Measurements from ENCODE around the gene ADAM12.

ADAM12 gene

DNA sequence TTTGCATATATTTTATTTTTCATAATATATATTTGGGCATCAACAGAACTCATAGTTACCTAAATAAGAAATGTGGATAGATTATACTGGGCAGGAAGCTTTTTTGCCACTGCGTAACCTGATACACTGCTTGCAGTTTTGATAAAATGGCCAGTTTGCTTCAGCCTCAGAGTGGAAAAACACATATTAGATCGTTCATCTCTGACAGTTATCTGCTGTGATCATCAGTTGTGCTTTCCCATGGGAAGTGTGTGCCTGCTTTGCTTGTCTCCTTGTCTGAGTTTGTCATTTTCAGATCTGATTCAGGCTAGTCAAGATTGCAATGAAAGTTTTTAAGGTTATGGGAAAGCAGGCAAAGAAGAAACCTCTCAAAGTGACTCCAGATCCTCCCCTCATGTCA, 54.0 kb downstream of the ADAM12 start:
- H3K27ac ChIP-seq: no peak overlapping the region

DNA sequence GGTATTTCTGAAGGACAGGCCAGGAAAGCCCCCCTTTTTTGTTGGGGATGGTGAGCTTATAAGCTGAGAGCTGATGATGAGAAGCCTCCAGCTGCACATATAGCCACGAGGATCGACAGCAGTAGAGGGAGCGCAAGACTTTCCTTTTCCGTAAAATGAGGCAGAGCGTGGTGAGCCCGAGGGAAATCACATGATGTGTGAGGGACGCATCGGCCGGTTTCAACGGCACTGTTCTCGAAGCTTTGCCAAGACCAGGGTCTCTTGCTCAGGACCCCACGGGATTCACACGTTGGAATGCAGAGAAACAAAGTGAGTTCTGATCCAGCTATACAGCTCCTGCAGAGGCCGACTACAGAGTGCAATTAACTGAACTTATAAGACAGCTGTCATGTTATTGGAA, 55.7 kb downstream of the ADAM12 start:
- no peak overlapping the region for H3K27ac ChIP-seq

More for the DNA sequence above, 54.0 kb downstream of the ADAM12 start:
- no peak for DNase-seq (ENCODE audit: low read depth, low spot score)

GRCh38 chr10:126331101-126331500, 57.2 kb downstream of the ADAM12 start:
- H3K27ac ChIP-seq: no peak overlapping the region
- no peak for DNase-seq (ENCODE audit: low read depth, low spot score)

More for the DNA sequence above, 55.7 kb downstream of the ADAM12 start:
- DNase-seq (ENCODE audit: low read depth, low spot score): no peak

GRCh38 chr10:126324826-126325225, 63.5 kb downstream of the ADAM12 start:
- H3K27ac ChIP-seq: no peak overlapping the region
- DNase-seq (ENCODE audit: low read depth, low spot score): no peak

DNA sequence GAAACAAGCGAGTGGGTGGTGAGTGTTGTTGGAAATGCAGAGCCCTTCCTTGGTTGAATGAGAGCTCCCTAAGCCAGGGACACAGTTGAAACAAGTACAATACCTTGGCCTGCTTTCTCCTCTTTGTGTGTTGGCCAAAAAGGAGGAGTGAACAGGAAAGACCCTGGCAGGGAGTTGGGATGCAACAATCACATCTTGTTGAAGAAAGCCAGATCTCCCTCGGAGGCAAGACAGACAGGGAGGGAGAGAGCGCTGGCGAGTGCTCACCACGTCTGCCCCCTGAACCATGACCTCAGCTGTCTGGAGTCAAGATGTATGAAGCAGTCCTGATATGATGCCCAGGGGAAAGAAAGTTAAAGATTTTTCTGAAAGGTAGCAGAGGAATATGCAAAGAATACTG, 66.8 kb downstream of the ADAM12 start:
- no peak for DNase-seq (ENCODE audit: low read depth, low spot score)
- no peak overlapping the region for H3K27ac ChIP-seq

DNA sequence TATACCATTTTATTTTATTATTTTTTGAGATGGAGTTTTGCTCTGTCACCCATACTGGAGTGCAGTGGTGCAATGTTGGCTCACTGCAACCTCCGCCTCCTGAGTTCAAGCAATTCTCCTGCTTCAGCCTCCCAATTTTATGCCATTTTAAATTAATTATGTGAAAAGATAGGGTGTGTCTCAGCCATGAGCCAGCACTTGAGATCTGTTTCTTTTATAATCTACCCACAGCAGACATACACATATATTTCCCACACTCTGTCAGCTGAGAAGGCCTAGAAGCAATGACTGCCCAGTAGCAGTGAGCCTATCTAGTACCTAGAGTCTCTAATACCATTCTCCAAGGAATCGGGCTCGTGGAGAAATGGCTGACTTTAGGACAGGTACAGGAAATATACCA, 70.5 kb downstream of the ADAM12 start:
- no peak for DNase-seq (ENCODE audit: low read depth, low spot score)

DNA sequence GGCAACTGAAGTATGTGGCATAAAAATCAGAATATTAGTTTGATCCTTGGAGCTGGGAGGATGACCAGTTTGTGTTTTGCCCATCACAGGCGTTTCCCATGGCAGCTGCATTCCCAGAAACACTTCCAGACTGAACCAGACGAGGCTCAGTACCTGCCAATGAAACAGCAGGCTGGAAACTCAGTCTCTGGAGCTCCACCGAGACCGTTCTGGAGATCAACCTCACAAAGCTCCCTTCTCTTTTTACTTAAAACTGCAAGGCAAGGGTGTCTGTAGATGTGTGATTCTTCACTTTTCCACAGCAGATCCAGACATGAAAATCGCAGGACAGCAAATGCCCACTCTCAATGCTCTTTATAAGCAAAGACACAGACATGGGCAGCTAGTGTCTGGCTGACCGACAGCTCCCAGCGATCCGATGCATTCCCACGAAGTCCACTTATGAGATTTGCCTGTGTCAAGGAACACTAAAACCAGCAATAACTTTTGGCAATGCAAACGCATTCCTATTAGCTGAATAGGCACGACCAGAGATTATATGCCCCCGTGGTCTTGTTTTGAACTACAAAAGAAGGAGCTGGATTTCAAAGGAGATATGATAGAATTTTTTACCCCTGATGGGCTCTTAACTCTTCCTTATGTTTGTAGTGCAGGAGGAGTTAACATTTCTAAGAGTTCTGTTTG, 72.6 kb downstream of the ADAM12 start:
- no peak overlapping the region for H3K27ac ChIP-seq
- no peak for DNase-seq (ENCODE audit: low read depth, low spot score)

More for the DNA sequence above, 70.5 kb downstream of the ADAM12 start:
- H3K27ac ChIP-seq: no peak overlapping the region

- no peak for DNase-seq (ENCODE audit: low read depth, low spot score)
- no peak overlapping the region for H3K27ac ChIP-seq
Observed at GRCh38 chr10:126314863-126315493, 73.3 kb downstream of the ADAM12 start.

- no peak for DNase-seq (ENCODE audit: low read depth, low spot score)
- no peak overlapping the region for H3K27ac ChIP-seq
Observed at GRCh38 chr10:126312167-126312566, 76.1 kb downstream of the ADAM12 start.

- no peak for DNase-seq (ENCODE audit: low read depth, low spot score)
- no peak overlapping the region for H3K27ac ChIP-seq
Observed at GRCh38 chr10:126309228-126309883, 78.9 kb downstream of the ADAM12 start.

DNA sequence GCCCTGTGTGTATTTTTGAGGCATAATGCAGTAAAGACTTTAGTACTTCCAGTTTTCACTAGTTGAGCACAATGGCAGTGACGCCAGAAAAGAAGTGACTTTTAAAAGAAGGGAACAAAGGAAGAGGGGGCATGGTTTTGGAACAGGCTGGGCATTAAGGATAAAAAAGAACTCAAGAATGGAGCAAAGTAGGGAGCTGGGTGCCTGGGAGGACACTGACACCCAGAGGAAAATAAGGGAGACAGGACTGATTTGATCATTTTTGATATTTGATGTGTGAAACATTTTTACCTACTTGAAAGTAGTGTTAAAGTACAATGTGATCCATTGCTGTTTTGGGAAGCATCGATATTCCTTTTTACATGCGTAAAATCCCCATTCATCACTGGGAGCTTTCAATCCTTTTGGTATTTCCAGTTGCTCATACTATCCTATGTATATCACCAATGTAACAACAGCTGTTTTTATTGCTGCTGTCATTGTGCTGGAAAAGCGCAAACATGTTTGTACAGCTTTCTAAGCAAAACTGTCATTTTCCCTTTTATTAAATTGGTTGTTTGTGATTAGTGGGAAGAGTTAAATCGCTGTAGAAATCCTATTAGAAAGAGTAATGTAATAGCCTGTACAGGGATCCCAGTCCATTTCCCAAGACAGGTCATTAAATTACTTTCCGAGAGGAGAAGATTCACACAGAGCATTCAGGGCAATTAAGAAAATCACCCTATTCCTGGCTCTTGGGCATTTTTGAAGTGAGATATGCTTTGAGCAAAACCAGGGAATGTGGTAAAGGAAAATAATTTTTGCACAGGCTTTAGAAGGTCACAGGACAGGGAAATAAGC, 85.2 kb downstream of the ADAM12 start:
- DNase-seq (ENCODE audit: low read depth, low spot score): no peak
- H3K27ac ChIP-seq: no peak overlapping the region

DNA sequence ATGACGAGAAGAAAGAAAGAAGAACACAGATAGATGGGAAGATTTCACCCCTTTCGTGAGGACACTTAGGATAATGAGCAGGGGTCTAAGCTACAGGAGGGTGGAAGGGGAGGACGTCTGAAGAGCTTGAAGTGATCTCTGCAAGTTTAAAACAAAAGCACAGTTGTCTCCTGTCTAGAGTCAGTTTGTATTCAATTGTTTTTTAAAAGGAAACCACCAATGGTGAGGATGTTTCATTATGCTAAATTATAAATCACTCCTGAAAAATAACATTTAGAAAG, 85.9 kb downstream of the ADAM12 start:
- no peak for DNase-seq (ENCODE audit: low read depth, low spot score)
- no peak overlapping the region for H3K27ac ChIP-seq

DNA sequence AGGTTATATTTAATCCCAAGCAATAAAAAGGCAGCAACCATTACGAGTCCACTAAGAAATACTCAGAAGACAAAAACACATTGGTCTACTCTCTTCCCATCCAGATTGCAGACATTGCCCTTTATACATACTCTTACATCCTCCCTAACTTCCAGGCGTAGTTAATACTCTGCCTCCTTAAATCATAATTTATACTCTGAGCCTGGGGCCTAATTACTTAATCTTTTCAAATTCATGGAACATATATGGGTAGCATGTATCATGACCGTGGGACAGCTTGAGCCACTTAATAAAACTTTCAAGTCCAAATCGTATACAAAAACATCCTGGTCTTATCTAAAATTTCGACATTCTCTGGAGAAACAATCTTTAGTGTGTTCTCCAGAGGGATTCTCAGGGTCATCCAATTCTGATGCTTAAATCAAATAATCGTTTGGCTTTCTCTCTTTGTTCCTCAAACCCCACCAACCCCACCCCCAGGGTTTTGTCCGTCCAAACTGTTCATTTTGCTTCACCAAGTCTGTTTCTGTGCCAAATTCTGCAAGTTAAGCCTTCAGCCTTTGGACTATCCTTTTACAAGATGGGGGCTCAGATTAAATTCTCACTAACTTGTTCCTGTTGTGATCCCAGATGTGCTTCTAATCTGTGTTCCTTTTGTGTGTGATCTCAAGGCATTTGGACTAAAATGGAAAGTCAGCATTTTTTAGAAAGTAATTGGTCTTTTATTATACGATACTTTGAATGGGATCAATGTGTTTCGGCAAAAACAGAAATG, 86.4 kb downstream of the ADAM12 start:
- H3K27ac ChIP-seq: no peak overlapping the region
- no peak for DNase-seq (ENCODE audit: low read depth, low spot score)

GRCh38 chr10:126294451-126294850, 93.8 kb downstream of the ADAM12 start:
- no peak for DNase-seq (ENCODE audit: low read depth, low spot score)
- H3K27ac ChIP-seq: no peak overlapping the region

DNA sequence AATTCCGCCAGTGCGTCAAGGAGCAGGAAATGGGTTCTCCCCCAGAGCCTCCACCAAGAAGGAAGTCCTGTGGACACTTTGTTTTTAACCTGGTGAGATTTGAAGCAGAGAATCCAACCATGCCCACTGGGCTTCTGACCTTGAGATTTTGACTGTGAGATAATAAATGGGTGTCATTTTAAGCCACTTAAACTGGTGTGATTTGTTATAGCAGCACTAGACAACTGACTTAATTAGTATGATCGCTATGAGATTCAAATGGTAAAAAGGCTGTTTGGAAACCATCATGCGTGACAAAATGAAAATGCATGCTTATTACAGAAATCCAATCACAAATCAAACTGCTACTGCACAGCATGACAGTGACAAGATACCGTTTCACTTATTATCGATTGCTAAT, 98.0 kb downstream of the ADAM12 start:
- no peak overlapping the region for H3K27ac ChIP-seq
- no peak for DNase-seq (ENCODE audit: low read depth, low spot score)

GRCh38 chr10:126288547-126289493, 99.5 kb downstream of the ADAM12 start:
- DNase-seq (ENCODE audit: low read depth, low spot score): no peak
- no peak overlapping the region for H3K27ac ChIP-seq

DNA sequence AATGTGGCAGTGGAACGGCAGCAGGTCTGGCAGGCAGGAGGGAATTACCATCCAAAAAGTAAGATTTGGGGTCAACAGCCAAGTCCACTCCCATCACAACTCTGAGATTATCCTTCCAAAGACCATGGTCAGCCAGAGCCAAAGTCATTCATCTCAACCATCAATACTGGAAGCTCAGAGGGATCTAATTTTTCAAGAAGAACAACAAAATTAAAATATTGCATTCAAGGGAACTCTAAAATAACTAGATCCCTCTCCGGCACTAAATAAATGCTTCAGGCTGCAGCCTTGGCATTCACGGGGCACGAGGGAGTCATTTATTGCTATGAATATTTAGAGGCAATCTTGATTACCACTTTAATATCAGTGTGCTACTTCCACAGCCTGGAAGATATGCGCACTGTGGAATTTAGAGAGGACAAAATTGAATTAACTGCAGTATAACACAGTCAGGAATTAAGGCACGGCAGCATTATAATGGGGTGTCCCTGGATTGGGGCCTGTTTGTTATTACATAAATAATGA, 102.0 kb downstream of the ADAM12 start:
- no peak for DNase-seq (ENCODE audit: low read depth, low spot score)
- H3K27ac ChIP-seq: no peak overlapping the region

DNA sequence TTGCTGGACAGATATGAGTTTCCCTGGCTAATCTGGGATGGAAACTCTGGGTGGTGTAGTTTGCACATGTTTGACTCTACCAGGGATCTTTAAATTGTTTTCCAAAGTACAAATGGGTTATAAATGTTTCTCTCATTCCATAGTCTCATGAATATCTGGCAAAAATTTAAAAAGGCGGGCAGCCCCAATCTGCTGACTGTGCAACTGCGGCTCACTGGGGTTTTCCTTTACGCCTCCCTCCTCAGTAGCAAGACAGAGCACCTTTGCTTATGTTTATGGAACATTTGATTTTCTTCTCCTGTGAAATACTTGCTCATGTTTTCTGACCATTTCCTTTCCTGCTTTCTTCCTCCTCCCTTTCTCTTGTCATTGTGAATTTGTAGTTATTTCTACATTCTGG, 105.0 kb downstream of the ADAM12 start:
- no peak overlapping the region for H3K27ac ChIP-seq
- DNase-seq (ENCODE audit: low read depth, low spot score): no peak

- H3K27ac ChIP-seq: no peak overlapping the region
- no peak for DNase-seq (ENCODE audit: low read depth, low spot score)
Observed at GRCh38 chr10:126278851-126279250, 109.4 kb downstream of the ADAM12 start.

All from epithelial cell of prostate (primary cell).